H1 (cell line): ENCODE results near the gene PTX4. TPM values are rescaled to one million over a fixed set of nuclear protein-coding genes. Genes with fewer than 3 reads are reported as not detected.

Source experiments
- ATF2 ChIP-seq: IDR thresholded peaks from 2 replicates; pipeline ENCODE4 v1.6.1; 2012; ENCODE audit warnings: low read length, inconsistent platforms
- BACH1 ChIP-seq: IDR thresholded peaks from 2 replicates; pipeline ENCODE4 v1.6.1; 2012; ENCODE audit warnings: low read length, improper control_type of control experiment
- BRCA1 ChIP-seq: IDR thresholded peaks from 2 replicates; pipeline ENCODE4 v1.6.1; 2012; ENCODE audit warnings: low read depth, low read length, improper control_type of control experiment
- SIRT6 ChIP-seq: IDR thresholded peaks from one replicate; pipeline ENCODE4 v1.7.1; 2012; ENCODE audit warnings: low read length, inconsistent platforms
- TAF1 ChIP-seq: IDR thresholded peaks from 2 replicates; pipeline ENCODE4 v1.6.1; 2011; ENCODE audit warnings: mild to moderate bottlenecking, low read depth, low read length
- TEAD4 ChIP-seq: IDR thresholded peaks from 2 replicates; pipeline ENCODE4 v1.6.1; 2012; ENCODE audit warnings: low read depth, low read length, inconsistent platforms, mixed read lengths
- polyA plus RNA-seq, 7 experiments: library from polyadenylated mRNA; depleted of rRNA in 3 of 7; stranded (reverse) in 5 of 7; unstranded in 2 of 7; fragments of >200 nt in 5 of 7; fragments of 200-250 nt in 2 of 7; gene quantifications; 1 replicate in 5 of 7; 2 replicates in 1 of 7; 4 replicates in 1 of 7; pipeline versions ENCODE4 v1.2.1 to v1.2.3, GENCODE V29; 2011 to 2013; ENCODE audit warnings: missing spikeins in 2 of 7, mixed read lengths in 2 of 7
- total RNA-seq: library from RNA; stranded (reverse); fragmentation: NEBNext Ultra II Directional; extraction: Animal tissue kit (Norgen Biotek cat#: 25700); gene quantifications from 2 replicates; pipeline ENCODE4 v1.2.1, GENCODE V29; 2021

The PTX4 gene
- total and polyA plus RNA-seq, 2 of the 8 experiments (the other 6 are each of a cell fraction or from before 2014, with no cell fraction given), result not detected

GRCh38 chr16:1526608-1527555 is 38.1 kb upstream of the PTX4 start (continued):
- no peak for TF ChIP-seq TEAD4
- no peak for TF ChIP-seq BACH1
- no peak for TF ChIP-seq ATF2
- TF ChIP-seq SIRT6, result no peak
- no peak for TF ChIP-seq TAF1
- TF ChIP-seq BRCA1, result no peak
